GM12874 (cell line): ENCODE data around the gene TSR3.

Experiments used
- CTCF ChIP-seq: IDR thresholded peaks from 2 replicates; pipeline ENCODE4 v1.5.1; 2011; ENCODE audit warnings: low read depth, mild to moderate bottlenecking, control low read depth, low read length, moderate library complexity; ENCODE audit not compliant: insufficient read depth

Gene TSR3

GRCh38 chr16:1348926-1349325, 2.8 kb downstream of the TSR3 start:
- TF ChIP-seq CTCF = no peak

DNA sequence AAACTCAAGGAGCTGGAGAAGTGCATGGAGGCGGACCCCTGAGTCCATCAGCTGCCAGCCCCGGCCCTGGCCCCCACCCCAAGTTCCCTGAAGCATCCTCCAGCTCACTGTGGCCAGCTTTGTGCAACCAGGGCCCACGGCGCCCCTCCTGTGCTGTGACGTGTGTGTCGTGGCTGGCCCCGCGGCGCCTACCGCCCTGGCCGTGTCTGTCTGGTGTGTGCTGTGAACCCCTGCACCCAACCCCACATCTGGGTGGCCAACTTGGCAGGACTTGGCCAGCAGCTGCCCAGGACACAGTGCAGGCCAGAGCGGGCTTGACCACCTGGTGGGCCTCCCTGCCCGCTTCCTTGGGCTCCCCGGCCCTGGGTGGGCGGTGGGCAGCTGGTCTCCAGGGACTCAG, 3.2 kb downstream of the TSR3 start:
- no peak for TF ChIP-seq CTCF

DNA sequence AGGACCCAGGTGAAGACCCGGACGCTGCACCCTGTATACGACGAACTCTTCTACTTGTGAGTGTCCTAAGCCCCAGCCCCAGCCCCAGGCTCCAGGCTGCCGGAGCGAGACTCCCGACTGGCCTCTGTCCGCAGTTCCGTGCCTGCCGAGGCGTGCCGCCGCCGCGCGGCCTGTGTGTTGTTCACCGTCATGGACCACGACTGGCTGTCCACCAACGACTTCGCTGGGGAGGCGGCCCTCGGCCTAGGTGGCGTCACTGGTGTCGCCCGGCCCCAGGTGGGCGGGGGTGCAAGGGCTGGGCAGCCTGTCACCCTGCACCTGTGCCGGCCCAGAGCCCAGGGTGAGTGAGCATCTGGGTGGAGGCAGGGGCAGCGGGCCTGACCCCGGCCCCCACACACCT, 3.7 kb downstream of the TSR3 start:
- no peak for TF ChIP-seq CTCF

DNA sequence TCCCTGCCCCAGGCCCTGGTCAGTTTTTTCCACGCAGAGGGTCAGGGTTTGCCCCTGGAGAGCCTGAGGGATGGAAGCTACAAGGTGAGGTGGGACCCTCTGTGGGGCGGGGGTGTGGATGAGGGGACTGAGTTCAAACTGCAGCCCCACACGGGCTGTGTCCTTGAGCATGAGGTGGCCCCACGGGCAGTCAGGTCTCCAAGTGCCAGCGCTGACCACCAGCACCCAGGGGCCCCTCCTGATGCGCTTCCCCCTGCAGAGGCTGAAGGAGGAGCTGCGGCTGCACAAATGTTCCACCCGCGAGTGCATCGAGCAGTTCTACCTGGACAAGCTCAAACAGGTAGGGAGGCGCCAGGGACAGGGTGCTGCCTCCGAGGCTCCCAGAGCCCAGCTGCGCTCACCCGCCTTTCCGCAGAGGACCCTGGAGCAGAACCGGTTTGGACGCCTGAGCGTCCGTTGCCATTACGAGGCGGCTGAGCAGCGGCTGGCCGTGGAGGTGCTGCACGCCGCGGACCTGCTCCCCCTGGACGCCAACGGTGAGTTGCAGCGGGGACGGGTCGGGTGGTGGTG, 4.3 kb downstream of the TSR3 start:
- TF ChIP-seq CTCF = no peak

DNA sequence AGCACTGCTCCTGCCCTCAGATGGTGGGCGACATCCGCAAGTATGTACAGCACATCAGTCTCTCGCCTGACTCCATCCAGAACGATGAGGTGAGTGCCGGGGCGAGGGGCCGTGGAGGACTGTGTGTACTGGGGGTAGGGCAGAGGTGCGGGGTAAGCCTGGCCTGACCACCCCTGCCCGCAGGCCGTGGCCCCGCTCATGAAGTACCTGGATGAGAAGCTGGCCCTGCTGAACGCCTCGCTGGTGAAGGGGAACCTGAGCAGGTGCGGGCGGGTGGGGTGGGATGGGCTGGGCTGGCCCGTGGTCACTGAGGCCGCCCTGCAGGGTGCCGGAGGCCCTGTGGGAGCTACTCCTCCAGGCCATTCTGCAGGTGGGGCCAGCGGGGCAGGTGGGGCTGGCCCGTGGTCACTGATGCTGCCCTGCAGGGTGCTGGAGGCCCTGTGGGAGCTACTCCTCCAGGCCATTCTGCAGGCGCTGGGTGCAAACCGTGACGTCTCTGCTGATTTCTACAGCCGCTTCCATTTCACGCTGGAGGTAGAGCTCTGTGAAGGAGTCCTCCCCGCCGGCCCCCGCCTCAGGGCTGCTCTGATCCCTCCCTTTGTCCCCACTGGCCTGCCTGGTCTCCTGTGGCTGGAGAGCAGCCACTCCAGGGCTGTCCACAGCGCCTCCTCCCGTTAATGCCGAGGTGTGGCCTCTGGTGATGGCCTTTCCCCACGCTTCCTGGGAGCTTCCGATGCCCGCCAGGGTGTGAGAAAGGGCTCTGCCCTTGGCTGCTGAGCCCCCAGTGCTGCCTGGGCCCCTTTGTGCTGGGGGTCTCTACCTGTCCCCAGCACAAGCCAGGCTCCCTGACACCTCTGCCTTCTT, 5.0 kb downstream of the TSR3 start:
- no peak for TF ChIP-seq CTCF

- TF ChIP-seq CTCF = no peak
Measured at GRCh38 chr16:1345651-1346421, 5.8 kb downstream of the TSR3 start.

DNA sequence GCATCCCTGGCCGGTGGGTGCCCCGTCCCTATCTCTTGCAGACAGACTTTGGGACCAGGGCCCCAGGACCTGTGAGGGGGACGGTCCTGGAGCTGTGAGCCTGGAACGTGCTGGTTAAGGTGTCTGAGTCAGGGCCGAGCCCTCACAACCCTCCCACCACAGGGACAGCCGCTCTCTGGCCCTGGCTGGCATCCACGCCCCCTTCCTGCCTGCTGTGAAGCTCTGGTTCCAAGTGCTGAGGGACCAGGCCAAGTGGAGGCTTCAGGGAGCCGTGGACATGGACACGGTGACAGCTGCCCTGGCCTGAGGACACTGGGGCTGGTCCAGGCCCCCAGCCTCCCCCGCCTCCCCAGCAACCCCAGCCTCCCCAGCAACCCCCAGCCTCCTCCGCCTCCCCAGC, 6.6 kb downstream of the TSR3 start:
- TF ChIP-seq CTCF = no peak
